Activated CD4-positive, CD25-positive, alpha-beta regulatory T cell treated with anti-CD3 and anti-CD28 coated beads, Interleukin-2, amount 50 U/mL, for 16 hours (primary cell): Measurements from ENCODE around the gene WIZ.
A peak's percentile ranks its signal among the peaks of the same experiment; 100 is the strongest.
"Not testable (repeated sequence)": the region's sequence is repeated elsewhere in the genome, so short reads cannot be mapped to it uniquely, and the experiment has no call there.

ENCODE experiments used
- DNase-seq: peaks from one replicate; pipeline ENCODE4 v3.0.0-alpha.2; 2020; ENCODE audit warnings: low read depth, low spot score

The WIZ gene, protein sequence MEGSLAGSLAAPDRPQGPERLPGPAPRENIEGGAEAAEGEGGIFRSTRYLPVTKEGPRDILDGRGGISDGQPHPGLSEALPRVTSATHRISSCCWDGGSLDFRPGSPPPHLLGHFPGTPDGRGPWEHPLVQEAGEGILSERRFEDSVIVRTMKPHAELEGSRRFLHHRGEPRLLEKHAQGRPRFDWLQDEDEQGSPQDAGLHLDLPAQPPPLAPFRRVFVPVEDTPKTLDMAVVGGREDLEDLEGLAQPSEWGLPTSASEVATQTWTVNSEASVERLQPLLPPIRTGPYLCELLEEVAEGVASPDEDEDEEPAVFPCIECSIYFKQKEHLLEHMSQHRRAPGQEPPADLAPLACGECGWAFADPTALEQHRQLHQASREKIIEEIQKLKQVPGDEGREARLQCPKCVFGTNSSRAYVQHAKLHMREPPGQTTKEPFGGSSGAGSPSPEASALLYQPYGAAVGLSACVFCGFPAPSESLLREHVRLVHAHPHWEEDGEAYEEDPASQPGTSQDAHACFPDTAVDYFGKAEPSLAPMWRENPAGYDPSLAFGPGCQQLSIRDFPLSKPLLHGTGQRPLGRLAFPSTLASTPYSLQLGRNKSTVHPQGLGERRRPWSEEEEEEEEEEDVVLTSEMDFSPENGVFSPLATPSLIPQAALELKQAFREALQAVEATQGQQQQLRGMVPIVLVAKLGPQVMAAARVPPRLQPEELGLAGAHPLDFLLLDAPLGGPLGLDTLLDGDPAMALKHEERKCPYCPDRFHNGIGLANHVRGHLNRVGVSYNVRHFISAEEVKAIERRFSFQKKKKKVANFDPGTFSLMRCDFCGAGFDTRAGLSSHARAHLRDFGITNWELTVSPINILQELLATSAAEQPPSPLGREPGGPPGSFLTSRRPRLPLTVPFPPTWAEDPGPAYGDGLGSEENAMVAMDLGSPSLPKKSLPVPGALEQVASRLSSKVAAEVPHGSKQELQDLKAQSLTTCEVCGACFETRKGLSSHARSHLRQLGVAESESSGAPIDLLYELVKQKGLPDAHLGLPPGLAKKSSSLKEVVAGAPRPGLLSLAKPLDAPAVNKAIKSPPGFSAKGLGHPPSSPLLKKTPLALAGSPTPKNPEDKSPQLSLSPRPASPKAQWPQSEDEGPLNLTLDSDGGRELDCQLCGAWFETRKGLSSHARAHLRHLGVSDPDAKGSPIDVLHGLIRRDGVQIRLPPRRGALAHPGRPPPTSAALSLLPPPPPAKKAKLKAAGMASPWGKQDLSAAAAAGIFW (N-terminal part only)

DNA sequence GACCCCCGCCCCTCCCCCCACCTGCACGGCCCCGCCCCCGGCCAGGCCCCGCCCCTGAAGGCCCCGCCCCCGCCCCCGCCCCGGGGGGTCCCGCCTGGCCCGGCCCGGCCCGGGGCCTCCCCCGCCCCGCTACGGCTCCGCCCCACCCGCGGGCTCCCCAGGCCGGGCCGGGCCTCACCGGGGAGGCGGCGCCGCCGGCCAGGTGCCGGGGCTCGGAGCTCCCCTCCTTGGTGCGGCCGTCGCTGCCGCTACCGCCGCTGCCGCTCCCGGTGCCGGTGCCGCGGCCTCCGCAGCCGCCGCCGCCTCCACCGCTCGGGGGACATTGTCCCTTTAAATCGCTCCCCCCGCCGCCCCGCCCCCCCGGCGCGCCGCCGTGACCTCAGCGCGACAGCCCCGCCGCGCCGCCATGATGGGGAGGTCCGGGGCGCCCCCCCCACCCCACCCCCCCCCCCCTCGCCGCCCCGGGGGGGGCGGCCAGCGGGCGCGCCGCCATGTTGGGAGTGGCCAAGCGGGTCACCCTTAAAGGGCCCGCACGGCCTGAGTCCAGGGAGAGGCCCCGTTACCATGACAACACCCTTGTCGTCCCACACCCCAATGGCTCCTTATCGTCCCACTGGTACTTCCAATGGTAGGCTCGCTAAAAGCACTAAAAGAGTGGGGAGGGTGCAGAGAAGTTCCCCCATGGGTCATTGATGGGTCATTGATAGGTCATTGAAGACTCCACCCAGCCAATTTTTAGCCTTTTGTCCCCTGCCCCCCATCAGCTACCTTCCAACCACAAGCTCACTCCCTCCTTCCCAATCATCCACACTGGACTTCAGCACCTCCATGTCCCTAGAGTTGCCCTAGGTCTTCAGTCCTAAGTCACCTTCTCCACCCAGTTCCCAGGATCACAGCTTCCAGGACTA lies at the start of gene WIZ:
Gene WIZ, minus strand, starts transcription at position 337 of the 908 bp plus-strand sequence. CDS start 1,649 bp downstream, outside the sequence.
- peak; percentile 67 for DNase-seq

DNA sequence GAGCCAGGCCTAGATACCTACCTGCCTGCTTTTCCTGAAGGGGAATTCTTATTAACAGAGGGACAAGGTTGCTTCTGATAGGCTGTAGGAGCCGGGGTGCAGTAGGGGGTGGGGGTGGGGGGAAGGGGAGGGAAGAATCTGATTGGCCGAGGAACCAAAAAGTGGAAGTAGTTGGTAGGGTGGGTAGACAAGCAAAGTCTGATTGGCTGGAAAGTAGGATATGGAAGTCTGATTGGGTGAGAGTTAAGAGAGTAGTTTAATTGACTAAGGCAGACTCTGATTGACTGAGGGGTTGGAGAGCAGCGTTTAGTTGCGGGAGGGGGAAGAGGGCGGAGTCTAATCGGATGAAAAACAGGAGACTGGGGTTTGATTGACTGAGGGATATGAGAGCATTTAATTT lies 49.2 kb upstream of the WIZ start:
- DNase-seq = no peak

DNA sequence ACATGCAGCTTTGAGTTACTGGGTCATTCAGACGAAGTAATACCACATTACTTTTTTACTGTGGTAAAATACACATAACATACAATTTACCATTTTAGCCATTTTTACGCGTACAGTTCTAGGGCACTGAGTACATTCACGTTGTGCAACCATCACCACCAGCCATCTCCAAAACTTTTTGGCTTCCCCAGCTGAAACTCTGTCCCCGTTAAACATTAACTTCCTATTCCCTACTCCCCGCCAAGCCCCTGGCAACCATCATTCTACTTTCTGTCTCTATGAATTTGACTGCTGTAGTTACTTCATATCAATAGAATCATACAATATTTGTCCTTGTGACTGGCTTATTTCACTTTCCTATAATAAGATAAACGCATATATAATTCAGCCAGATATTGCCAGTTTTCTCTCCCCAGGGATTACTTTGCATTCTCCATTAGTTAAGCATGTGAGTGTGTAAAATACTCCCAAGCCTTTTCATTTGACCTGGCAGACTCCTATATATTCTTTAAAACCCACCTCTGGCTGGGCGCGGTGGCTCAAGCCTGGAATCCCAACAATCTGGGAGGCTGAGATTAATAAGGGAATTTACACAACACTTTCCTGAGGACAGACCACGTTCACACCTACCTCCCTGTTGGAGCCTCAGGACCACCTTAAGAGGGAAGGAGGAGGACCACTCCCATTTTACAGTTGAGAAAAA lies 48.6 kb upstream of the WIZ start:
- DNase-seq = no peak

DNA sequence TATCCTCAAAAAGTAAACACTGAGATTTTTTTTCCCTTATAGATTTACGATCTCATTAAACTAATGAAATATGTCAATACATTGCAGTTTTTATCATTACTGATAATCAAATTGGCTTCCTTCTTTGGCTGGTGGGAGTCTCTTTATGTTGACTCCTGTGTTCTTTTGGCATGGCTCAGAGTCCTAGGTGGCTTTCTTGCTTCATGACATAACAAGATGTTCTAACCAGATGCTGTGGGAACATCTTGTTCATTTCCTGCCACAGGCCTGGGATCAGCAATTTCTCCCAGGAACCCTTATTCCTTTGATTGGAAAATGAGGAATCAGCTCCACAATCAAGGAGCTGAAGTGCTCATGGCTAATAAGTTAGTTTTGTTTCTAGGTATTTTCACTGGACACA lies 45.4 kb upstream of the WIZ start:
- DNase-seq = no peak

DNA sequence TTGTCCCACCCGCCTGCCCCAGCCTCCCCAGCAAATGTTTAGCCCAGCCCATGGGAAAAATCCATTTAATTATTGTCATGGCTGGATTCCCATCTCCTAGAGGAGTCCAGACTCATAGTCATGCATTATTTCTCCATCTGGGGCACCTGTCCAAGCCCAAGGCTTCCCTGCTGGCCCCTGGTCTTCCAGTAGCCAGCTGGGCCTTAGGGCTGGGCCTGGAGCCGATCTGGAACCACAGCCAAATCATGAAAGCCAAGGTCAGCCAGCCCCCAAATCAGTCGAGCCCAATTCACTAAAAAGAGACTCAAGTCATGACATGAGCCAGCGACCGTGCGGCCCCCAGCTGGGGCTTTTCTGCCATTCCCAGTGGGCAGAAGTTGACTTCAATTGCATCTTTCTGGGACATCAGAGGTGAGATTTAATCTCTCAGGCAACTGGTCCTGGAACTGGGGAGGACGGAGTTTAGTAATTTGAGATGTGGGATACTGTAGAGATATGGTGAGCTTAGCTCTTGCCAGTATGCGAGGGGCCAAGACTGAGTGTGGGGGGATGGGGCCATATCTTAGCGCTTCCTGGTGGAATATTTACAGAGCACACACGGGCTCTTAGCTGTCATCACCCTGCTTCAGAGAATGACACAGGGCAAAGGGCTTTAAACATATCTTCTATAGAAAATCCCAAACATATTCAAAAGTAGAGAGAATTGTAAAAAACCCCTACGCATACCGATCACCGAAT lies 38.9 kb upstream of the WIZ start:
- no peak for DNase-seq

DNA sequence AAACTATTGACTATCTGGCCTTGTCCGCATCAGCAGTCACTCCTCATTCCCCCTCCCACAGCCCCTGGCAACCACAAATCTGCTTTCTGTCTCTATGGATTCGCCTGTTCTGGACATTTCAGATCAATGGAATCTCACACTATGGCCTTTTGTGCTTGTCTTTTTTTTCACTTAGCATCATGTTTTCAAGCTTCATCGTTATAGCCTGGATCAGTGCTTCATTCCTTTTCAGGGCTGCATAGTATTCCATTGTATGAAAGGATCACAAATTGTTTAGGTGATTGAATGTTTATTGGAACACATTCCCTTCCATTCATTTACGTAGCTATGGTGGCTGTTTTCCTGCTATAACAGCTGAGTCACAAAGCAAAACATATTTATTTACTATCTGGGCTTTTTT lies 37.3 kb upstream of the WIZ start:
- no peak for DNase-seq

DNA sequence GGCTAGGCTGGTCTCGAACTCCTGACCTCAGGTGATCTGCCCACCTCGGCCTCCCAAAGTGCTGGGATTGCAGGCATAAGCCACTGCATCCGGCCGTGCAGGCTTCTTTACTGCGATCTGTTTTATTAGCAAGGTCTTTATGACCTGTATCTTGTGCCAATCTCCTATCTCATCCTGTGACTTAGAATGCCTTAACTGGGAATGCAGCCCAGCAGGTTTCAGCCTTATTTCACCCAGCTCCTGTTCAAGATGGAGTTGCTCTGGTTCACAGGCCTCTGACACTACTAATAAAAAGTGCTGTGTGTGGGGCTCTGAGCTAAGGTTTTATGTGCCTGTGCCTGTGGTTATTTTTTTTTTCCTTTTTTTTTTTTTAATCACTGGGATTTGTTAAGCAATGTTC lies 36.0 kb upstream of the WIZ start:
- DNase-seq = not testable (repeated sequence)

DNA sequence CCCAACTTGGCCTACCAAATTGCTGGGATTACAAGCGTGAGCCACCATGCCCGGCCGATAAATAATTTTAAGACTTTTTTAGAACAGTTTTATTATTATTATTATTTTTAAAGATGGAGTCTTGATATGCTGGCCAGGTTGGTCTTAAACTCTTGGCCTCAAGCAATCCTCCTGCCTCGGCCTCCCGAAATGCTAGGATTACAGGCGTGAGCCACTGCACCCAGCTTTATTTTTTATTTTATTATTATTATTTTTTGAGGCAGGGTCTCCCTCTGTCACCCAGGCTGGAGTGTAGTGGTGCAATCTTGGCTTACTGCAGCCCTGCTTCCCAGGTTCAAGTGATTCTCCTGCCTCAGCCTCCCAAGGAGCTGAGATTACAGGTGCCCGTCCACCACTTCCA lies 31.2 kb upstream of the WIZ start:
- DNase-seq = not testable (repeated sequence)

DNA sequence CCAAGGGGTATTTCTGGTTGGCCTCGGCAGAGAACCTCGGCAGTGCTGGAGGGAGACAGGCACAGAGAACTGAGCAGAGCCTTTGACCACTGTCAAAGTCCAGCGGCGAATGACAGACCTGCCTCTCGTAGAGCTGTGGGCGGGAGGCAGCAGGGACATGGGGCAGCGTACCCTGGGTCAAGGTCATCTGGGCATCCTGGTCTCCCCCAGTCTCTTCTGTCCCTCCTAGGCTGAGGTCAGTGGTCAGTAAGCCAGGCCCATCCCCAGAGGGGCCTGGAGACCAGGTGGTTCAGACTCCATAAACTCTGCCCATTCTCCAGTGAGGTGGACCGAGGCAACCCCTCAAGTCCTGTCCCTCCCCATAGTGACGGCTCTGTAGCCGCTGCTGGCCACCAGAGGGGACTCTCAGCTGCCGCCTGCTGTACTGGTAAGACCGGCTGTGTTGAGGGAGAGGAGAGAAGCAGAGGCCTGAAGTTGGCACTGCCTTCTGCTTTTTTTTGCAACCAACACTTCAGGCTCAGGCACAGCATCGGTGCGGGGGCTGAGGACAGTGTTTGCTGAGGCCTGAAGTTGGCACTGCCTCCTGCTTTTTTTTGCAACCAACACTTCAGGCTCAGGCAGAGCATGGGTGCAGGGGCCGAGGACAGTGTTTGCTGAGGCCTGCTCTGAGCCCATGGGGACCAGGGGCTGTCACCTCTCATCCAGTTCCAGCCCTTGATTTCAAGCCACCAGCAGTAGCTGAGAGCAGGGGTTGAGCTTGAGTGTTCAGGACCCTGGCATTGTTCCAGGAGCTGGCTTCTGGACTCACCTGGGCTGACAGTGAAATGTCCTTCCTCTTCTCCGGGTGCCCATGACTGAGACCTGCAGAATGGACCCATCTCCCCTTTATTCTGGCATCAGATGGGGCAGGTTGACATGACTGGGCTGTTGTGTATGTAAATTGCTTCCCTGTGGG lies 29.9 kb upstream of the WIZ start, which contains the start of gene PGLYRP2:
Gene PGLYRP2, minus strand, starts transcription at position 111 of the 955 bp plus-strand sequence. CDS start 130 bp downstream, outside the sequence.
- no peak for DNase-seq

DNA sequence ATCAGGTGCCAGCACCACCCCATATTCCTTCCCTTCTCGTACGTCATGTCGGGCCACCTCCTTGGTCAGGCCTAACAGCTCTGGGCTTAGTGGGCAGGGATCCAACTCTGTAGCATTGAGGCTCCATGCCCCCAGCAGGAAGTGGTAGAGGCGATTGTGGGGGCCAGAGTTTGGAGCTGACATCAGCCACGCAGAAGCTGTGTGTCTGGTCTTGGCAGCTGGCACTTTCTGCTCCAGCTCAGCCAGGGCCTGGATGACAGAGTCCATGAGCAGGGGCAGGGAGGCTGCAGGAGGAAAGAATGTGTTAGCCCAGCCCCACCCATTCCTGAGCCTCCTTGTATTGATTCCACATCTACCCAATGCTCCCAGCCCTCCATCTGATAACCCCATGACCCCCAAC lies 26.6 kb upstream of the WIZ start:
- DNase-seq = no peak

DNA sequence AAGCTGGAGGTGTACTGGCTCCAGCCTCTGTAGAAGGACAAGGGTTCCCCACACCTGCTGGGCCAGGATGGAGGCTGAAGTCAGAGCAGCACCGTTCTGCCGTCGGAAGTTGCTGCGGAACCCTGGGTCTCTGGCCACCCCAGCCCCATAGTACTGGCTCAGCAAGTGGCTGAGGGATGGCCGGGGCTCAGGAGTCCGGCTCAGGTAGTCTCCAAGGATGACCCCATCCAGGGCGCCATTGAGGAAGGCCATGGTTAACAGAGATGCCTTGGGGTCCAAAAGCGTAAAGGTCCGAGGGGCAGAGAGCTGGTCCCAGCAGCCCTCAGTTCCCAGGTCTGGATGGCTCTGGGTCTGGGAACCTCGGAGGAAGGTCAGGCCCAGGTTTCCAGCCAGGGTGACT lies 25.9 kb upstream of the WIZ start:
- no peak for DNase-seq

DNA sequence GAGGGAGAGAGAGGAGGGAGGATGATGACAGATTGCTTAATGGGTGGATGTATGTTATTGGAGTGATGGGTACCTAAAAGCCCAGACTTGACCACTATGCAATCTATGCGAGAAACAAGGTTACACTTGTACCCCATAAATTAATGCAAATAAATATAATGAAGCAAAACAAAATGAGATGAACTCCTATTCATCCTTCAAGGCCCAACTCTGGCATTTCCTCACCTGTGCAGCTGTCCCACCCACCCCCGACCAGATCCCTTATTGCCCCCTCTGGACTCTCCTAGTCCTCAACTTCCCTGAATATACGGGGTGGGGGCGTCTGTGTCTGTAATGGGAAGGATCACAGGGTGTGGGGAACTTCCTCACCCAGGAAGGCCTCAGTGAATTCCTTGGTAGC lies 25.4 kb upstream of the WIZ start:
- no peak for DNase-seq

DNA sequence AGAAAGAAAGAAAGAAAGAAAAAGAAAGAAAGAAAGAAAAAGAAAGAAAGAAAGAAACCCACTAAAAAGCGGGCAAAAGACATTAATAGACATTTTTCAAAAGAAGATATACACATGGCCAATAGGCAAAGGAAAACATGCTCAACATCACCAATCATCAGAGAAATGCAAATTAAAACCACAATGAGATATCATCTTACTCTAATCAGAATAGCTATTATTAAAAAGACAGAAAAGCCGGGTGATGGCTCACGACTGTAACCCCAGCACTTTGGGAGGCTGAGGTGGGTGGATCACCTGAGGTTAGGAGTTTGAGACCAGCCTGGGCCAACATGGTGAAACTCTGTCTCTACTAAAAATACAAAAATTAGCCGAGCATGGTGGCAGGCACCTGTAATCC lies 24.1 kb upstream of the WIZ start:
- not testable (repeated sequence) for DNase-seq

DNA sequence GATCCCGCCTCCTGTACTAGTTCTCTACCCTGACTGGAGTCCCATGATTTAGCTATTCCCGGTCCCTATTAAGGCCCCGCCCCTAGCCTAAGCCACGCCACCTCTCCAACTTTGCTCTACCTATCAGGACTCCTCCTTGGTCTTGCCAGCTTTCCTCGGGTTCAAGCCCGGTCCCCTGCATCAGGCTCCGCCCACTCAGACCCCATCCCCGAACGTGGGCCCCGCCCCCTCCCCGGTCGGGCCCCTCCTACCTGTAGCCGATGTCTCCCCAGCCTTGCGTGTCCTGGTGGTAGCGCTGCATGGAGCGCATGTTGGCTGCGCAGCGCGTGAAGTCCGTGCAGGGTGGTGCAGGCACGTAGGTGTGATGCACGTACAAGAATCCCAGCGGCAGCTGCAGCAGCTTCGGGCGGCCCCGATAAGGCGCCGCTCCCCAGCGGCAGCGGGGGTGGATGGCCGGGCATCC lies 21.9 kb upstream of the WIZ start:
- no peak for DNase-seq

DNA sequence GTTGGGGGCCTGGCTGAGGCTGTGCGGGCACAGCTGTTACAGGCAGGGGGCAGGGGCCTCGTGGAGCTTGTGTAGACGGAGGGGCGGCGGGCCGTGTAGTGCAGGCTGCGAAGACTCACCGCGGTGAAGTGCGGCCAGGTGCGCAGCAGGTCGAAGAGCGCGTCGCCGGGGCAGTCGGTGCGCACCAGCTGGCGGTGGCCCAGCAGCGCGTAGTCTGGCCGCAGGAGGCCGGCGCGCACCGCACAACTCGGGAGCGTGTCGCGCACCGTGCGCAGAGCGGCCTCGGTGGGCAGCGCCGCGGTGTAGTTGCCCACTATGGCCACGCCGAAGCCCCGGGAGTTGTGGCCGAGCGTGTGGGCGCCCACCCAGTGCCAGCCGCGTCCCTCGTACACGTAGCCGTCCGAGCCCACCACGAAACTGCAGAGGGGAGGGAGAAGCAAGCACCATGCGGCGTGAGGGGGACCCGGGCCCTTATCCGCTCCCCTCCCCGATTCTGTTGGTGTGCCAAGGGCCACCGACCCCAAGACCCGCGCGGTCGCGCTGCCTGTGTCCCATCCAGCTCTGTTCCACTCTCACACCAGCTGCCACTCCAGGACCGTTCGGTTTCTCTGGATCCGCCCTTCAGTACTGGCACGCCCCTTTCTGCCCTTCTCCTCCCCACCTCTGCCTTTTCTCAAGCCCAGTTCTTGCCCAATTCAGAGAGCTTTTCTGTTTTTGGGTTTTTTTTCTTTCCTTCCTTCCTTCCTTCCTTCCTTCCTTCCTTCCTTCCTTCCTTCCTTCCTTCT lies 19.9 kb upstream of the WIZ start:
- DNase-seq = no peak

DNA sequence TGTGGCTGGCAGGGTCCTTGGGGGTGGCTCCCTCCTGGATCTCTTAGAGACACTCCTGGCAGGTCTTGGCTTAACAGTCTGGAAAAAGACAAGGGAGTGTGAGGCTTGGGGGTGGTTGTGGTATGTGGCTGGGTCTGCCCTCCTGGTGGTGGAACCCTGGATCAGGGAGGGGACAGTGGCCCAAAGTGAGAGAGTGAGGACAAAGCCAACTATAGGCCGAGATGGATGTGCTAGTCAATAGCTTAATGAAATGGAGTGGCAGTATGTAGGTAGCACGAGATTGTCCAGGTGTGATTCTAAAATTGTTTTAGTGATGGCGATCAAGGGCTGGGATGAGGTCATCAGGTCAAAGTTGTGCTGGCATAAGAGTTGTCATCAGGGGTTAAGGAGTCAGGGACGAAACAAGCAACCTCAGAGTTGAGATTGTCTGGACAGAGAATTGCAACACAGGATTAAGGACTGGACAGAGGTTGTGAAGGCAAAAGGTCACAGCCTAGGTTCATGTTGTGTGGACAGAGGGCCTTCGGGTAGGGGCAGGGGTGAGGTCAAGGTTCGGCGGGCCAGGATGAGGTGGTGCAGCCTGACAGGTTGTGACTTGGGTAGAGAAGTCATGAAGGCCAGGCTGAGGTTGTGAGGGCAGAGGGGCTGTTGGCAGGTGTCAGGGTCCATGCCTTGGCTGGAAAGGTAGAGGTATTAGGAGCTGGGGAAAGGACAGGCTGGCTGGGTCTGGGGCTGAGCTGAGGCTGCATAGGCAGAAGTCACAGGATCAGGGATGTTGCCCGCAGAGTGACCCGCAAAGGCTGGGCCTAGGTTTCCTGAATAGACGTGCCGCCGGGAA lies 19.1 kb upstream of the WIZ start:
- DNase-seq = no peak
